ENCODE results near the gene XYLT1. TPM values are rescaled to one million over a fixed set of nuclear protein-coding genes. Genes with fewer than 3 reads are reported as not detected.

XYLT1 gene
- total RNA-seq, 1 donor from 2014 or later, result 0.23 TPM

DNA sequence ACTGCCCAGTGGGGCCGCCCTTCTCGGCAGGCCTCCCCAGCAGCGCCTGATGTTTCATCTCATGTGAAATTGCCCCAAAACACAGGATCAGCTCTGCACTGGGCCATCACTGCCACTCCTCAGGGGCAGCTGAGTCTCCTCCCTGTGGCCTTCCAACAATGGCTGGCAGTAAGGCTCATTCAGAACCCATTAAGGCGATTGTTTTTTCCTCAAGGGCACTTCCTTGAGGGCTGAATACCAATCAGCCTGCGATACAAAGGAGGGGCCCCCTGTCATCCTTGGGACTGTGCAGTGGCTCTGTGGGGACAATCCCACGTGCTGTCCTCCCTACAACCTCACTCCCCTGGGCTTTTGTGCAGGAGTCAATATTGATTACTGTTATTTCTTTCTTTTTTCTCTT, 47.5 kb downstream of the XYLT1 start:
- no peak overlapping the region for H3K4me3 ChIP-seq (ENCODE audit: low read depth, low read length)
- no peak for TF ChIP-seq CTCF (conservative IDR thresholded peaks at IDR 0.05; ENCODE audit: low read depth, low read length)
- DNase-seq (ENCODE audit: low read depth), result no peak

DNA sequence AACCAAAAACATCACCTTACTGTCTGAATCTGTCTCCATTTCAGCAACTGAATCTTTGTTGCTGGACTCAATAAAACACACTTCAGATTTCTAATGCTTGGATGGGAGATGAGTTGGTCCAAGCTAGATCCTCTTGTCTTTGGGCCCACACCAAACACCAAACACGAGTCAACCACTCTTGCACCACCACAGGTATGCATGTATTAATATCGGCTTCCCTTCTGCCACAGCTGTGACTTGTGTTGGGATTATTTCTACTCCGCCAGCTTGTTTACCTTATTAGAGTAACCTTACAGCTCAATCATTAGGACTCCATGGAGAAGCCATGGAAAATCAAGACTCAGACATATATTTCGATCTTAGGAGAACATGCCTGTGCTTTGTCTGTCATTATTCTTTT, 49.9 kb downstream of the XYLT1 start:
- DNase-seq (ENCODE audit: low read depth), result no peak
- H3K4me3 ChIP-seq (ENCODE audit: low read depth, low read length), result no peak overlapping the region
- no peak for TF ChIP-seq CTCF (conservative IDR thresholded peaks at IDR 0.05; ENCODE audit: low read depth, low read length)

GRCh38 chr16:17419266-17419665, 51.5 kb downstream of the XYLT1 start:
- no peak for TF ChIP-seq CTCF (conservative IDR thresholded peaks at IDR 0.05; ENCODE audit: low read depth, low read length)
- no peak overlapping the region for H3K4me3 ChIP-seq (ENCODE audit: low read depth, low read length)
- no peak for DNase-seq (ENCODE audit: low read depth)

DNA sequence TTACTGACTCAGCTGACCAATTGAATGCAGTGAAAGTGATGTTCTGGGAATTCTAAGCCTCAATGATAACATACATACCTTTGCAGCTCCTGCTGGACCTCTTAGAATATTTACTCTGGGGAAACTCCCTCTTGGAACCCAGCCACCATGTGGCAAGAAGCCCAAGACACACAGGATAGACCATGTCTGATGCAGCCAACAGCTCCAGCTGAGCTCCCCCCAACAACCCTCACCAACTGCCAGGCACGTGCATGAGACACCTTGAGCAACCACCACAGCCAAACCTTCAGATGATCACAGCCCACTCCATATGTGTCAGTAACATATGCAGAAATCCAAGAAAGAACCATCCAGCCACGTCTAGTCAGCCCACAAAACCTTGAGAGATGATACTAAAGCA, 53.0 kb downstream of the XYLT1 start:
- no peak for DNase-seq (ENCODE audit: low read depth)
- TF ChIP-seq CTCF (conservative IDR thresholded peaks at IDR 0.05; ENCODE audit: low read depth, low read length), result no peak

GRCh38 chr16:17416461-17417311, 54.1 kb downstream of the XYLT1 start:
- no peak for TF ChIP-seq CTCF (conservative IDR thresholded peaks at IDR 0.05; ENCODE audit: low read depth, low read length)
- no peak overlapping the region for H3K4me3 ChIP-seq (ENCODE audit: low read depth, low read length)
- no peak for DNase-seq (ENCODE audit: low read depth)

More for the DNA sequence above, 53.0 kb downstream of the XYLT1 start:
- H3K4me3 ChIP-seq (ENCODE audit: low read depth, low read length), result no peak overlapping the region

GRCh38 chr16:17414916-17415315, 55.8 kb downstream of the XYLT1 start:
- no peak for DNase-seq (ENCODE audit: low read depth)
- TF ChIP-seq CTCF (conservative IDR thresholded peaks at IDR 0.05; ENCODE audit: low read depth, low read length), result no peak
- H3K4me3 ChIP-seq (ENCODE audit: low read depth, low read length), result no peak overlapping the region

DNA sequence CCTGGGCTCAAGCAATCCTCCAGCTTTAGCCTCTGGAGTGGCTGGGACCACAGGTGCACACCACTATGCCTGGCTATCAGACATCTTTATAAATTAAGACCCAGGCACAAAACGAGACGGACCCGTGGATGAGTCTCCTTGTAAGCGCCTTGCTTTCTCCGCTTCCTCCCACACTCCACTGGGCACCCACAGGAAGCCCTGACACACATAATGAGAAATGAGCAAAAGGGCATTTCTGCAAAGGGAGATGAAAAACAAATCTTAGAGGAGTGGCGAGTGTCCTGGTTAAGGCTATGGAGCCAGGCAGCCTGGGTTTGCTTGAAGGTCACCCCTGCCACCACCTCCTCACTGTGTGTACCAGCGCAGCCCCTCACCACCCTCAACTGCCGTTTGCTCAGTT, 56.3 kb downstream of the XYLT1 start:
- no peak for TF ChIP-seq CTCF (conservative IDR thresholded peaks at IDR 0.05; ENCODE audit: low read depth, low read length)
- DNase-seq (ENCODE audit: low read depth), result no peak
- no peak overlapping the region for H3K4me3 ChIP-seq (ENCODE audit: low read depth, low read length)
